Tibial nerve (tissue), 3 donors: ENCODE results near the gene XG.

ENCODE experiments used
- CTCF ChIP-seq, 5 experiments: fragments of 200-600 bp in 3 of 5; fragments of 450-650 bp in 2 of 5; sonication (generic) in 3 of 5; IDR thresholded peaks; one replicate each; pipeline ENCODE4 v1.5.1; 2016 to 2019; ENCODE audit warnings: antibody characterized with exemption in 5 of 5, mild to moderate bottlenecking in 3 of 5, moderate library complexity in 2 of 5
- POLR2A ChIP-seq, 2 donors: fragments of 450-650 bp; IDR thresholded peaks; one replicate each; pipeline ENCODE4 v1.6.1; 2017; ENCODE audit warnings: antibody characterized with exemption in 2 of 2, mild to moderate bottlenecking in 2 of 2, moderate library complexity in 2 of 2

GRCh38 chrX:2824886-2825285, 73.0 kb downstream of the XG start:
- TF ChIP-seq POLR2A (IDR thresholded peaks at IDR 0.05), result no peak
- no peak for TF ChIP-seq CTCF (IDR thresholded peaks at IDR 0.05)
